ENCODE results near the gene PEX11G. TPM values are rescaled to one million over a fixed set of nuclear protein-coding genes. Genes with fewer than 3 reads are reported as not detected.

PEX11G gene
- total and polyA plus RNA-seq, 2 donors (not counting 3 experiments of a cell fraction or from before 2014, with no cell fraction given), result 1.3 to 1.9 TPM

- Histone ChIP-seq H3K4me1 (ENCODE audit: control insufficient read depth, extremely low read depth, insufficient read depth, low read length) (peaks cover 16% of the 10 kb centered on the region), H3K36me3 (ENCODE audit: control insufficient read depth in 2 of 2, extremely low read depth in 1 of 2, insufficient read depth in 2 of 2, low read length in 2 of 2) (peaks cover under 1 to 15% of the 10 kb centered on the region in 2 experiments), H4K20me1 (replicated peaks; ENCODE audit: control insufficient read depth, extremely low read depth, insufficient read depth, low read length) (no peaks in the 10 kb centered on the region), H3K27me3 (ENCODE audit: control insufficient read depth in 2 of 2, insufficient read depth in 2 of 2, low read length in 2 of 2) (no peaks in the 10 kb centered on the region), H2AFZ (ENCODE audit: low read depth, low read length) (no peak overlapping the region), H3K4me3 (replicated peaks in 1 of 3; ENCODE audit: insufficient read depth in 1 of 3, low read depth in 1 of 3, low read length in 3 of 3) (no peak overlapping the region), H3K9me3 (replicated peaks; ENCODE audit: control insufficient read depth, insufficient read depth, low read length) (no peaks in the 10 kb centered on the region), H3K4me2 (ENCODE audit: insufficient read depth, low read length) (no peak overlapping the region), H3K79me2 (ENCODE audit: control insufficient read depth, insufficient read depth, low read length) (peaks cover 8% of the 10 kb centered on the region), H3K9ac (replicated peaks; ENCODE audit: extremely low read depth, insufficient read depth, low read length) (no peak overlapping the region), H3K9me1 (replicated peaks; ENCODE audit: control insufficient read depth, extremely low read depth, insufficient read depth, low read length) (no peaks in the 10 kb centered on the region), H3K27ac (ENCODE audit: insufficient read depth, low read depth, low read length) (no peak overlapping the region)
- DNase-seq (ENCODE audit: low read depth, low spot score) (no peak), FAIRE-seq (no peak)
- dilution Hi-C loops (cut with MboI; ENCODE audit: extremely low pct_ligation_motif_present, low sequenced_read_pairs), result no loop called here
- ChIA-PET POLR2A (no interaction called here), CTCF (no interaction called here)
- TF ChIP-seq JUN (IDR thresholded peaks at IDR 0.05; ENCODE audit: borderline replicate concordance, insufficient read depth, insufficient read length, low read depth) (no peak), MAX (IDR thresholded peaks at IDR 0.05; ENCODE audit: insufficient read depth, insufficient read length) (no peak), EZH2 (IDR thresholded peaks at IDR 0.05; ENCODE audit: borderline replicate concordance, low read depth, low read length, severe bottlenecking) (no peak), CTCF (IDR thresholded peaks at IDR 0.05; ENCODE audit: extremely low read depth in 1 of 2, insufficient read depth in 1 of 2, low read depth in 1 of 2, low read length in 2 of 2) (no peak), POLR2AphosphoS5 (IDR thresholded peaks at IDR 0.05; ENCODE audit: insufficient read depth, low read depth, low read length) (no peak), FOS (IDR thresholded peaks at IDR 0.05; ENCODE audit: borderline replicate concordance, insufficient read depth, low read length) (no peak), GATA2 (IDR thresholded peaks at IDR 0.05; ENCODE audit: insufficient read depth, insufficient read length, low read depth, low read length) (no peak), MYC (IDR thresholded peaks at IDR 0.05; ENCODE audit: low read depth, low read length) (no peak), POLR2A (IDR thresholded peaks at IDR 0.05; ENCODE audit: low read depth, low read length) (no peak)
- intact Hi-C loops (cut with micrococcal nuclease), result loop anchor here (5.0 kb wide), 1 partner anchor 38 kb away; the partner anchor contains the start of gene PEX11G
- BruUV-seq (replicated peaks), result no TSS peak
These were observed 36.3 kb upstream of the PEX11G start for GRCh38 chr19:7524992-7525739.
